Inflammatory macrophage treated with lipopolysaccharide for 1 hour (primary cell): Measurements from ENCODE around the gene TNIK.

Experiments
- DNase-seq, 2 donors: peaks; one replicate each; pipeline ENCODE4 v3.0.0-alpha.2; 2020 to 2022

TNIK gene

GRCh38 chr3:171358181-171358880 lies 101.9 kb downstream of the TNIK start:
- no peak for DNase-seq

GRCh38 chr3:171357721-171358120 lies 102.5 kb downstream of the TNIK start:
- DNase-seq = no peak

GRCh38 chr3:171356251-171356650 lies 104.0 kb downstream of the TNIK start:
- no peak for DNase-seq

- no peak for DNase-seq
Measured at GRCh38 chr3:171354706-171355582, 105.3 kb downstream of the TNIK start.

GRCh38 chr3:171354049-171354705 lies 106.0 kb downstream of the TNIK start:
- DNase-seq = no peak

GRCh38 chr3:171353423-171353822 lies 106.8 kb downstream of the TNIK start:
- no peak for DNase-seq

GRCh38 chr3:171352387-171352935 lies 107.7 kb downstream of the TNIK start:
- DNase-seq = no peak

- no peak for DNase-seq
Measured at GRCh38 chr3:171351676-171352075, 108.5 kb downstream of the TNIK start.

GRCh38 chr3:171350364-171350763 lies 109.8 kb downstream of the TNIK start:
- DNase-seq = no peak

- DNase-seq = no peak
Measured at GRCh38 chr3:171349392-171349791, 110.8 kb downstream of the TNIK start.

GRCh38 chr3:171348121-171348520 lies 112.1 kb downstream of the TNIK start:
- no peak for DNase-seq

- DNase-seq = peak; percentile 76 to 91
Measured at GRCh38 chr3:171347301-171348039, 112.7 kb downstream of the TNIK start.

GRCh38 chr3:171346582-171347300 lies 113.5 kb downstream of the TNIK start:
- peak; percentile 93 to 97 for DNase-seq

GRCh38 chr3:171346019-171346418 lies 114.2 kb downstream of the TNIK start:
- no peak for DNase-seq

GRCh38 chr3:171345107-171345843 lies 114.9 kb downstream of the TNIK start:
- DNase-seq = no peak

- DNase-seq = no peak
Measured at GRCh38 chr3:171343693-171344092, 116.5 kb downstream of the TNIK start.

- peak in 1 of 2 donors; percentile 40 for DNase-seq
Measured at GRCh38 chr3:171342783-171343420, 117.3 kb downstream of the TNIK start.

GRCh38 chr3:171342200-171342599 lies 118.0 kb downstream of the TNIK start:
- DNase-seq = no peak

GRCh38 chr3:171340434-171340833 lies 119.8 kb downstream of the TNIK start:
- DNase-seq = no peak

- DNase-seq = no peak
Measured at GRCh38 chr3:171339598-171339997, 120.6 kb downstream of the TNIK start.

GRCh38 chr3:171336406-171336805 lies 123.8 kb downstream of the TNIK start:
- DNase-seq = no peak
